NCI-H446 treated with DMSO at 0.1 percent for 48 hours (cell line): ENCODE data around the gene ARTN.

Experiments
- DNase-seq: peaks from one replicate; lab custom pipeline; 2025; lab: John Stamatoyannopoulos, UW

ARTN gene

GRCh38 chr1:43985984-43986595 lies 52.5 kb downstream of the ARTN start:
- DNase-seq = no peak

- DNase-seq = no peak
Measured at GRCh38 chr1:43986712-43987111, 53.1 kb downstream of the ARTN start.
